HT1080 (cell line): Measurements from ENCODE around the gene VDAC1. TPM values are rescaled to one million over a fixed set of nuclear protein-coding genes. Genes with fewer than 3 reads are reported as not detected.
"Not testable (repeated sequence)": the region's sequence is repeated elsewhere in the genome, so short reads cannot be mapped to it uniquely, and the experiment has no call there.

Experiments
- DNase-seq: peaks from one replicate; pipeline ENCODE4 v3.0.0-alpha.2; 2015; ENCODE audit warnings: low read depth
- total RNA-seq: library from RNA; depleted of rRNA; stranded (reverse); fragments of >200 nt; shearing (Covaris generic); gene quantifications from 2 replicates; pipeline ENCODE4 v1.2.3, GENCODE V29; 2014

VDAC1 gene
- total RNA-seq, 1 experiment from 2014 or later, result 405 TPM

DNA sequence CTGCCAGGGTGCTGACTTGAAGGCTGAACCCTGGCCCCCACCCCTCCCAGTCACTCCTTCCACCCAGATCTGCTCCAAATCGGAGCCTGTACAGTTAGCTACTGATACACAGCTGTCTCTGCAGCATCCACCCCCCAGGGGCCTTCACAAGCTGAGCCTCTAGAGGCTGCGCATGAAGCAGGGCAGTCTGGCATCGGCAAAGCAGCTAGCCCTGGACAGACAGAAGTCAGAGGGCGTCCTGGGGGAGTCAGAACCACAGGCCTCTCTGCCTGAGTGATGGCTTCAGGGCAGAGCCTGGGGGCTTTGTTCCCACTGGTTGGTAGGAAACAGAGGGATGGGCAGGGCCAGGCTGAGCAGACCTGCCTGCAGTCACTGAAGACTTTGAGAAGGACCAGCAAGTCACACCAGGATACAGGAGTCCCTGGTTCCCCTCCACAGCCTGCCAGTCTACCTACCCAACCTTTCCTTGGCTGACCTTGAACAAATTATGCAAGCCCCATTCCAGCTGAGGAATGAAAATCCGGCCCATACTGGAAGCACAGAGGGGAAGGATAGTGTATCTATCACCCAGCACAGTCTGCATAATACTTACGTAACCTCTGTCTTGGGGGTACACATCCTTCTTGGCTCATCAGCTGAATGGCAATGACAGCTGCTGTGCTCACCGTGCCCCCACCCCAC, 8.8 kb downstream of the VDAC1 start:
- no peak for DNase-seq

GRCh38 chr5:133995341-133995740, 9.4 kb downstream of the VDAC1 start:
- no peak for DNase-seq

DNA sequence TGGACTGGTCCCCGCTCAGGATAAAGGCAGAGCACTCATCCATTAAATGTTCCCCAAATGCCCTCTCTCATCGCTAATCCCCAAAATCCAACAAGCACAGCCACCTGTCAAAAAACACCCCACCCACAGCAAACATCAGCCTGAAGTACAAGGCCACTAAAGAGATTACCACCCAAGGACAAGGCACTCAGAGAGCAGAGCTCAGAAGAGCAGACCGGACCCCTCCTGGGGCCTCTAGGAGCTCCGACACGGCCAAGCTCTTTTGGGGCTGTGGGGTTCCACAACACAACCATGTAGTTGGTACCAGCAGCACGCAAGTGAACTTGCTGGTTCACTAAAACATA, 9.8 kb downstream of the VDAC1 start:
- no peak for DNase-seq

- no peak for DNase-seq
Observed at GRCh38 chr5:133994297-133994989, 10.3 kb downstream of the VDAC1 start.

- peak; percentile 63 for DNase-seq
Observed at GRCh38 chr5:133993185-133993936, 11.4 kb downstream of the VDAC1 start.

GRCh38 chr5:133992429-133993155, 12.2 kb downstream of the VDAC1 start:
- DNase-seq, result no peak

DNA sequence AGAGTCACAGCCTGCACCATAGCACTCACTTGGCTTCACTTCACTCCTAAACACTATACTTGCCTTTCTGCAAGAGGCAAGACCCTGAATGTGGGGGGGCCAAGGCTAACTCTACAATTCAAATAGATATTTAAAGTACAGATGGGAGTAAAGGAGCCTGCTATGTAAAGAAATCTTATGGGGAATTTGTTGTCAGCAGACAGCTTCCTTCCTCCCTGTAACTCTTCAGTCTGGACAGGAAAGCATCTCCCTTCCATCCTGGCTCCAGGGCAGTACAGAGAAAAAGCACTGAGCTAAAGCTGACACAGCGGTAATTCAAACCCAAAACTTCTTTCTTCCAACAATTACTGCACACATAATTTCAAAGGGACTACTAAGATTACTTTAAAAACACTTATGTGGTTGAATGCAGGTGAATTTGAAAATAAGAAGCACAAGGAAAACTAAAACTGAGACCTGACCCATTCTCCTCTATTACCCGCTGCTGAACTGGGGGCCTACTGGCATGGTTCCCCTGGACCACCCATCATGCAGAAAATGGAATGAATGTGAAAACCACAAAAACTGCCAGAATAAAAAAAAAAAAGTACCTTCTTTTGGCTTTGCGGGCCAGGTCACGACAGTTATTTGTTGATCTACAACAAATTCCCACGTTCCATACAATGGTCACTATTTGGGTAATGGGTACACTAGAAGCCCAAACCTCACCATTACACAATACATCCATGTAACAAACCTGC, 13.4 kb downstream of the VDAC1 start:
- DNase-seq, result no peak

- no peak for DNase-seq
Observed at GRCh38 chr5:133990396-133990795, 14.4 kb downstream of the VDAC1 start.

- DNase-seq, result no peak
Observed at GRCh38 chr5:133985540-133986180, 19.1 kb downstream of the VDAC1 start.

- DNase-seq, result no peak
Observed at GRCh38 chr5:133983674-133984073, 21.1 kb downstream of the VDAC1 start.

- DNase-seq, result no peak
Observed at GRCh38 chr5:133981714-133982113, 23.1 kb downstream of the VDAC1 start.

DNA sequence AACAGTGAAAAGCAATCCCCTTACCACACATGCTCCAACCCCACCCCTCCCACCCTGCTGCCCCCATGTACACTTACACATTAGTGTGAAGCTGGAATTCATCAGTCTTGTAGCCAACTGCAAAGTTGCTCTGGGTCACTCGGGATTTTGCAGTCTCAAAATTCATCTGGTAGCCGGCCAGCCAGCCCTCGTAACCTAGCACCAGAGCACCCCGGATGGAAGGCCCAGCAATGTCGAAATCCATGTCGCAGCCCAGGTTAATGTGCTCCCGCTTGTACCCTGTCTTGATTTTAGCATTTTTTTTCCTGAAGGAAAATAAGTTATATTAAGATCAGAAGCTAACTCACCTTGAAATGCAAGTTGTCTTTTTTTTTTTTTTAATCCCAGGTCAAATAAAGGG, 24.1 kb downstream of the VDAC1 start:
- no peak for DNase-seq

- DNase-seq, result no peak
Observed at GRCh38 chr5:133978943-133979342, 25.8 kb downstream of the VDAC1 start.

- DNase-seq, result peak; percentile 82
Observed at GRCh38 chr5:133977858-133978257, 26.9 kb downstream of the VDAC1 start.

GRCh38 chr5:133977161-133977787, 27.5 kb downstream of the VDAC1 start:
- no peak for DNase-seq

DNA sequence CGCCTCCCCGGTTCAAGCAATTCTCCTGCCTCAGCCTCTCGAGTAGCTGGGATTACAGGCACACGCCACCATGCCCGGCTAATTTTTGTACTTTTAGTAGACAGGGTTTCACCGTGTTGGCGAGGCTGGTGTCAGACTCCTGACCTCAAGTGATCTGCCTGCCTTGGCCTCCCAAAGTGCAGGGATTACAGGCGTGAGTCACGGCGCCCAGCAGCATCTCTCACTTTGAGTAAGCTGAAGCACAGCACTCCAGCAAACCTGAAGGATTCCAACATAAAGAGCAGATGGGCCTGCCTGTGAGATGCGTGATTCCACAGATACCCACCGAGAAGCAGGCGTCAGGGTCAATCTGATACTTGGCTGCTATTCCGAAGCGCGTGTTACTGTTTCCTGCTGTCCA, 29.2 kb downstream of the VDAC1 start:
- DNase-seq, result not testable (repeated sequence)

- DNase-seq, result no peak
Observed at GRCh38 chr5:133974142-133974541, 30.6 kb downstream of the VDAC1 start.

- DNase-seq, result no peak
Observed at GRCh38 chr5:133970325-133970909, 34.4 kb downstream of the VDAC1 start.

GRCh38 chr5:133969654-133970324, 35.0 kb downstream of the VDAC1 start:
- DNase-seq, result no peak
